ENCODE results near the gene RXRG.
"Not testable (repeated sequence)": the region's sequence is repeated elsewhere in the genome, so short reads cannot be mapped to it uniquely, and the experiment has no call there.

The RXRG gene

DNA sequence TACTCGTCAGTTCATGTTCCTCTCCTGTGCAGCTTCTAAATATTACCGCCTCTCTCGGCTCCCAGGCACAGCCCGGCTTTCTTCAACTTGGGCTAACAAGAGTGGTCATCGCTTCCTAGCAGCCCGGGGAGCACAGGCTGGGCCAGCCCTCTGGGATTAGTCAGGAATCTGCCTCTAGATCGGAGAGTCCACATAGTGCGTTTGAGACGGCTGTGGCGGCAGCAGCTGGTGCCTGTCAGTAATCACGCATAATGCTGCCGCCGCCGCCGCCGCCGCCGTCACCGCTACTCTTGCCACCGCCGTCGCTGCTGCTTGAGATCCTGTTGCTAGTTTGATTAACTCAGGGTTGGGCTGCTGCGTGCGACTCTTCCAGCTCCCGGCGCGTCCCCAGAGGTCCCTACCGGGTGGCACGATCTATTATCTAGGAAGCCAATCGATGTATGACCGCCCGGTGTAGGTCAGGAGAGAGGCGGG lies at the start of gene RXRG:
RXRG (minus strand) TSS at position 230 of the 474 bp plus-strand sequence. CDS start 233 bp downstream, outside the sequence.
- DNase-seq (ENCODE audit: low spot score) = peak; percentile 24

GRCh38 chr1:165492845-165493373 lies 48.0 kb upstream of the RXRG start:
- DNase-seq (ENCODE audit: low spot score) = no peak

- no peak for DNase-seq (ENCODE audit: low spot score)
Observed at GRCh38 chr1:165490175-165490574, 45.2 kb upstream of the RXRG start.

DNA sequence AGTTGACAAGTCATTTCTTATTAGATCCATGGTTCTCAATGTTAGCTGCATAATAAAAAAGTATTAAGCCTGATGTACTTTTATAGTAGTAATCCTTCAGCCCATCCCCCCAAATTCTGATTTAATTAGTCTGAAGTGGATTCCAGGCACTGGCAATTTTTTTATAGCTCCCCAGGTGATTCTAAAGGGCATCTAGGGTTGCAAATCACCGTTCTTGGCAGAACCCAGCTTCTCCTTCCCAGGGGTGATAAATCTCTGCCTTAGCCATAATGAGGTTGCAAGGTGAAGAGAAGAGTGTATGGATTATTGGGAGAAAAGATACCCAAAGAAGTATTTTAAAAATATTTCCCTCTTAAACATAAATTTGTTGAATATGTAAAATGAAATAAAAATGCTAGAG lies 43.0 kb upstream of the RXRG start:
- DNase-seq (ENCODE audit: low spot score) = no peak

DNA sequence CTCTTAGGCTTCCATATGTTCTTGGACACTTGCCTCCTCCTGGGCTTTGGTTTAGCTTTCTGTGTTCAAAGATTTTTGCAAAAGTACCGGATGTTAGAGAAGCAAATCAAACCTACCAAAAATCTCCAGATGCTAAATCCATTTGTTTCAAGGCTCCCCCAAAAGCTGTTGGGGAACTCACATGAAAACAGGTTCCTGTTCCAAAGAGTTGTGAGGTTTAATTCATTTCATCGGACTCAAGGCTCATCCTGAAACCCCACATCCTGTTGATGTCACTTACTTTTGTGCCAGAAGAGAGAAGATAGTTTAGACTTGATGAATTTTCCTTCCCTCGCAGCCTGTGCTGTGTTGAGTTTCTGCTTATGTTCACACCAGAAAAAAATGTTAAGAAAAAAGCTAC lies 41.7 kb upstream of the RXRG start:
- no peak for DNase-seq (ENCODE audit: low spot score)

GRCh38 chr1:165485716-165486115 lies 40.8 kb upstream of the RXRG start:
- DNase-seq (ENCODE audit: low spot score) = no peak

DNA sequence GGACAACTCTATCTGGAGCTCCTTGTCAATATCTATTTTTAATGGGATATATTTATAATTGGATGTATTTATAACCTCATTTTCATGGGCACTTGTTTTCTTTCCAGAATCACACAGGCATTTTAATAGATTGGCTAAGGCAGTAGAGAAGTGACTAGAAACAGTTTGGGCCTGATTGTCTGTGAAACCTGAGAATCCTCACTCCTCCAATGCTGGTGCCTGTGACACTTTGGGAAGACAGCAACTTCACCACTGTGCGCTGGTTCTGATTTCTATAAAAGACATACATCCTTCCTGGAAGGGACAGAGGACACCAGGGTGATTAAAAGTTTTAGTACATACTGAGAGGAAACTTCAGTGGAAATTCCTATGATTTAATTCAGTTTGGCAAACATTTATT lies 39.6 kb upstream of the RXRG start:
- DNase-seq (ENCODE audit: low spot score) = no peak

- no peak for DNase-seq (ENCODE audit: low spot score)
Observed at GRCh38 chr1:165483412-165483811, 38.5 kb upstream of the RXRG start.

DNA sequence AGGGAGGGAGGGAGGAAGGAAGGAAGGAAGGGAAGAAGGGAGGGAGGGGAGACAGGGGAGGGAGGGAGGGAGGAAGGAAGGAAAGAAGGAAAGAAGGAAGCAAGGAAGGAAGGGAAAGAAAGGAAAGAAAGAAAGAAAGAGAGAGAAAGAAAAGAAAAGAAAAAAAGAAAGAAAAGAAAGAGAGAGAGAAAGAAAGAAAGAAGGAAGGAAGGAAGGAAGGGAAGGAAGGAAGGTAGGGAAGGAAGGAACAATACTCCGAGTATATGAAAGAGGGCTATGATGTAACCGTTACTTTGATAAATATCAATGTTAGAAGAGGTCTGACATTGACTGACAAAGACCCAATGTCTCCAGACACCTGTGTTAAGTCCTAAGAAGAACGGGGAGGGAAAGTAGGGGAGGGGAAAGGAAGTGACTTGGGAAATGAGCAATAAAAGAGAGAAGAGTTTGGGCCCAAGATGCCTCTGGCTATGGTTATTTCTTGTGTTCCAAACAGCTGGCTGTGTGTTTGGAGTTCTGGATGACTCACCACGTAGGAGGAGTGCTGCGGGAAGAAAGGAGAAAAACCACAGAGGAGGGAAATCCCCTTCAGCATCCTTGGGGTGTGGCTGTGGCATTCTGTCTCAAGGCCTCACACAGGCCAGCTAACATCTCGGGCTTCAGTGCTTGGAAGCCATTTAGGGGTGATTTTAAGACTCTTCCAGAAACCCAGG lies 37.0 kb upstream of the RXRG start:
- peak; percentile 91 for DNase-seq (ENCODE audit: low spot score)

GRCh38 chr1:165476776-165477175 lies 31.9 kb upstream of the RXRG start:
- DNase-seq (ENCODE audit: low spot score) = no peak

GRCh38 chr1:165474196-165474595 lies 29.3 kb upstream of the RXRG start:
- DNase-seq (ENCODE audit: low spot score) = no peak

- no peak for DNase-seq (ENCODE audit: low spot score)
Observed at GRCh38 chr1:165473081-165473480, 28.2 kb upstream of the RXRG start.

GRCh38 chr1:165468726-165469249 lies 23.9 kb upstream of the RXRG start:
- DNase-seq (ENCODE audit: low spot score) = no peak

- DNase-seq (ENCODE audit: low spot score) = no peak
Observed at GRCh38 chr1:165468253-165468652, 23.3 kb upstream of the RXRG start.

- no peak for DNase-seq (ENCODE audit: low spot score)
Observed at GRCh38 chr1:165467706-165468105, 22.8 kb upstream of the RXRG start.

- no peak for DNase-seq (ENCODE audit: low spot score)
Observed at GRCh38 chr1:165463978-165464377, 19.1 kb upstream of the RXRG start.

GRCh38 chr1:165459683-165460082 lies 14.8 kb upstream of the RXRG start:
- DNase-seq (ENCODE audit: low spot score) = not testable (repeated sequence)

GRCh38 chr1:165456861-165457260 lies 11.9 kb upstream of the RXRG start:
- DNase-seq (ENCODE audit: low spot score) = no peak

DNA sequence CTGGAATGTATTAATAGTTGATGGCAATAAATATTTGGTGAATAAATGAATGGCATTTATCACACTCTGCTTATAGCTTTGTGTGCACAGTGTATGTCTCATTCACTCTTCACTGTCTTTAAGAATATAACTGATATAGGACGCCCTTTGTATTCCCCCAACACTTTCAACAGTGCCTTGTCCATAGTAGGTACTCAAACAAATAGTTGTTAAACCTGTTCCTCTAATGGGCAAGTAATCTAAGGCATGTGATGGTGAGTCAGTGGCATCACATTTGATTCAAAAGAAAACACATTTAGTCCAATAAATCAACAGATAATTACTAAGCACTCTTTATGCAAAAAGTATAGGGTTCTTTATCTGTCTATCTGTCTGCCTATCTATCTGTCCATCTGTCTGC lies 11.2 kb upstream of the RXRG start:
- no peak for DNase-seq (ENCODE audit: low spot score)

- DNase-seq (ENCODE audit: low spot score) = no peak
Observed at GRCh38 chr1:165455111-165455510, 10.2 kb upstream of the RXRG start.

- no peak for DNase-seq (ENCODE audit: low spot score)
Observed at GRCh38 chr1:165454091-165454610, 9.2 kb upstream of the RXRG start.

DNA sequence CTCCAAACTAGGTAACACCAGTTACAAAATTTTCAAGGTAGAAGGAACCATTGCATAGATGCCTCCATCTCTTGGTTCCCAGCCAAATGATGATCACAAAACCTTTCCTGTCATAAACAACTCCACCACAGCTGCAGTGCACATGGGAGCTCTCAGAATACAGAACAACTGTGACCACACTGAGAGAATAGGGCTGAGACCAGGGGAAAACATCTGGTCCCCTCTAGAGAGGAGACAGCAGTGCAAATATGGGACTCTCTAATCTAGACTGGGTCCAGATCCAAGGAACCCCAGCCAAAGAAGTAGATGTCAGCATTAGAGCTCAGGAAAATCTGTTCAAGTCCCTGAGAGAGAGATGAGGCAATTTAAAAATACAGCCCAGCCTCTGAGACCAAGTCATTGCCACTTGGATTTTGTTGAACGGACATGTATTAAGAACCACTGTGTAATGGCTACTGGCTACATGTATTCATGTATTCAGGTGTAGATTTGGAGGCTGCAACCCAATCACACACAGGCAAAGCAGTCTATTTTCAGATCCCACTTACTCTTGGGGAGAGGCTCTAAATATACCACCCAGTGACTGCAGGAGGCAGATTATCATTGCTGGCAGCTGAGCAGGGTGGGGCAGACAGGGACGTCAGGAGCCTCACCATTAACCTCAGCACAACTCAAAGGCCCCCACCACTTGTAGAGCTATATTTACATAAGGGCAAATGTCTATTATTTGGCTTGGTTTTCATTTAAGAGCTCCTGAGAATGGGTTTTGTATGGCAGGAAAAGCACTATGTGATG lies 7.6 kb upstream of the RXRG start:
- DNase-seq (ENCODE audit: low spot score) = no peak

DNA sequence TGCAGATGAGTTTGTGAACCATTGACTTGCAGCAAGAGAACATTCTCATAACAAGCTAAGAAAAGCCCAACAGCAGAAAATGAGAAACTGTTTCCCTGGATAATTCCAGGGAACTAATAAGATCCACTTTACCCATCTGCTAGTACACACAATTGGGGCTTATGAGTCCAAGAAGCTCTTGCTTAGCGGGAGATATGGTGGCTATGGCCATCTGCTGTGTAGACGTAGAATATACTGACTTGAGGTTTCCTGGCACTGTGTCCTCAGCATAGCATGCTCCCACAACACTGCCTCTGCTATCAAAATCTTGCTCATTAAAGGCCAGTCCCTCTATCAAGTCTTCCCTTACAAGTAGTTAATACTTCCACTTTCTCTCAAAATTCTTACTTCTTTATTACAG lies 6.8 kb upstream of the RXRG start:
- DNase-seq (ENCODE audit: low spot score) = no peak
